ENCODE data around the gene BRIX1. TPM values are rescaled to one million over a fixed set of nuclear protein-coding genes. Genes with fewer than 3 reads are reported as not detected.

The BRIX1 gene
- polyA plus RNA-seq, 1 experiment: 49.2 TPM

DNA sequence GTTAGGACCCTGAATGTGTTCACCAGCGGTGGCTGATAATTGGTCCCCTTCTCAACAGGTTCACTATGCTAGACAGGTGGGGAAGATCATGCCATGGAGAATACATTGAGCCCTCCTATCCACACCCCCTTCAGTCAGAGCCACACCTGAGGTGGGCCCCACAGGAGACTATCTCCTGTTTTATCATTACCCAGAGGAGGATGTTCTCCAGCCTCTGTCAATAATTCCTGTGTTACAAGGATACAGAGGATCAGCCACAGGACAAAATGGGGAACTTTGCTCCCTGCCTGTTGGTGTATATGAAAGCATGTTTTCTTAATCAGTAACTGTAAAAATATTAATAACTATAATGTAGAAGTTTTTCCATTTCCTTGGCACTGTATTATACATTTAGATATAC, 26.1 kb upstream of the BRIX1 start:
- no peaks in the 10 kb centered on the region for H3K27me3 ChIP-seq (ENCODE audit: control insufficient read depth, insufficient read depth, low read length)
- no peak for DNase-seq (ENCODE audit: low read depth, low spot score)
- ChIA-PET CTCF (no interaction called here), POLR2A (no interaction called here)
- H3K27ac ChIP-seq (ENCODE audit: low read depth, low read length): no peak overlapping the region
- H3K4me3 ChIP-seq (ENCODE audit: low read depth, low read length): no peak overlapping the region
- H3K9me3 ChIP-seq (ENCODE audit: control insufficient read depth, insufficient read depth, low read length): no peaks in the 10 kb centered on the region
- TF ChIP-seq, protein P1, sequence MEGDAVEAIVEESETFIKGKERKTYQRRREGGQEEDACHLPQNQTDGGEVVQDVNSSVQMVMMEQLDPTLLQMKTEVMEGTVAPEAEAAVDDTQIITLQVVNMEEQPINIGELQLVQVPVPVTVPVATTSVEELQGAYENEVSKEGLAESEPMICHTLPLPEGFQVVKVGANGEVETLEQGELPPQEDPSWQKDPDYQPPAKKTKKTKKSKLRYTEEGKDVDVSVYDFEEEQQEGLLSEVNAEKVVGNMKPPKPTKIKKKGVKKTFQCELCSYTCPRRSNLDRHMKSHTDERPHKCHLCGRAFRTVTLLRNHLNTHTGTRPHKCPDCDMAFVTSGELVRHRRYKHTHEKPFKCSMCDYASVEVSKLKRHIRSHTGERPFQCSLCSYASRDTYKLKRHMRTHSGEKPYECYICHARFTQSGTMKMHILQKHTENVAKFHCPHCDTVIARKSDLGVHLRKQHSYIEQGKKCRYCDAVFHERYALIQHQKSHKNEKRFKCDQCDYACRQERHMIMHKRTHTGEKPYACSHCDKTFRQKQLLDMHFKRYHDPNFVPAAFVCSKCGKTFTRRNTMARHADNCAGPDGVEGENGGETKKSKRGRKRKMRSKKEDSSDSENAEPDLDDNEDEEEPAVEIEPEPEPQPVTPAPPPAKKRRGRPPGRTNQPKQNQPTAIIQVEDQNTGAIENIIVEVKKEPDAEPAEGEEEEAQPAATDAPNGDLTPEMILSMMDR (IDR thresholded peaks at IDR 0.05; ENCODE audit: low read depth, low read length): no peak

DNA sequence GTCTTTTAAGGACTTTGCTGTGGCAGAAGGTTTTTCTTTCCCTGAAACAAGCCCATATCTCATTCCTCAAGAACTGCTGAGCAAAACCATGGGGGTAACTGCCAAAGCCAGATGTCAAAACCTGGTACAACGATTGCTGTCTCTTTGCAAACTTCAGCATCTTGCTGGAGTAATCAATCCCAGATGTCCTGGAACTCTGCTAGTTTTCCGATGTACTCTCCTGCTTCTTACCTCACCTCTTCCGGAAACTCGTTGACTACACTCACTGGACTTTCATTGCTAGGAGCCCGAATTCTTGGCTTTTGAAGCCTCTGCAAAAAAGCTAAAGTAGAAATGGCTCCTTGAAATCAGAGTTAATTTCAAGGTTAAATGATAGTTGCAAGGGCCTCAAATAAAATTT, 23.5 kb upstream of the BRIX1 start:
- TF ChIP-seq, protein P1 (IDR thresholded peaks at IDR 0.05; ENCODE audit: low read depth, low read length): no peak
- Histone ChIP-seq H3K9me3 (ENCODE audit: control insufficient read depth, insufficient read depth, low read length) (no peaks in the 10 kb centered on the region), H3K27me3 (ENCODE audit: control insufficient read depth, insufficient read depth, low read length) (no peaks in the 10 kb centered on the region), H3K27ac (ENCODE audit: low read depth, low read length) (no peak overlapping the region), H3K4me3 (ENCODE audit: low read depth, low read length) (no peak overlapping the region)
- ChIA-PET CTCF (no interaction called here), POLR2A (no interaction called here)
- no peak for DNase-seq (ENCODE audit: low read depth, low spot score)

DNA sequence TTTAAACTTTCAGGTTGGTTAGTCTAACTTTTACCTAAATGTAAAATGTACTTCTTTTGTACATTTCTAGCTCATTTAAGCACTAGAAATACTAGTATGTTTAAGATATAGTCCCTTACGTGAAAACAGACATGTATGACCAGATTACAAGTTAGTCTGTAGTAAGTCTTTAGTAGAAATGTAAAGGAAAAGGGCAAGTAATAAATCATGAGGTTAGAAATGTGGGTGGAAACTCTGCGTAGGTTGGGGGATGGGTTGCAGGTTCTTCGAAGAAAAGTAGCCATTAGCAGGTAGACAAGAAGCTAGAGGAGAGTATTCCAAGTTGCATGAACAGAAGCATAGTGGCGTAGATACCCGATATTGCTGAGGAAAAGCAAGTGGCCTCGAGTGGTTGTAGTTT, 23.1 kb upstream of the BRIX1 start:
- Histone ChIP-seq H3K4me3 (ENCODE audit: low read depth, low read length) (no peak overlapping the region), H3K27me3 (ENCODE audit: control insufficient read depth, insufficient read depth, low read length) (no peaks in the 10 kb centered on the region), H3K9me3 (ENCODE audit: control insufficient read depth, insufficient read depth, low read length) (no peaks in the 10 kb centered on the region), H3K27ac (ENCODE audit: low read depth, low read length) (no peak overlapping the region)
- POLR2A ChIA-PET: no interaction called here
- DNase-seq (ENCODE audit: low read depth, low spot score): no peak
- CTCF ChIA-PET: interaction anchor here (1.0 to 1.4 kb wide), 2 partner anchors 14 to 406 kb away, joined by 4 read pairs; no protein-coding TSS in a partner anchor
- TF ChIP-seq, protein P1 (IDR thresholded peaks at IDR 0.05; ENCODE audit: low read depth, low read length): no peak

DNA sequence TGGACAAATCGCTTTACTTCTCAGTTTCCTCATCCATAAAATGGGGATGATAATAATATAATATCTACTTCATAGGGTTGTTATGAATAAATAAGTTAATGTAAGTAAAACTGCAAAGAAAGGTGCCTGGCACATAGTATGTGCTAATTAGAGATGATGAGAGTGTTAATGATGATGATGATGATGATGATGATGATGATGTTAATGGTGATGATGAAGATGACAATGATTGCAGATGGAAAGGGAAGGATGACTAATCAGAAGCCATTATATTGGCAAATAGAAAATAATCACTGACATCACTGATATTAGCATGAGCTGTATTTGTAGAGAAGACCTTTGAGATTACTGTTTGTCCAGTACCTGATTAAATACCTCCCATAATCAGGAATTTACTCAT, 20.8 kb upstream of the BRIX1 start:
- CTCF ChIA-PET: interaction anchor here (1.0 to 1.6 kb wide), 3 partner anchors 372 to 419 kb away, joined by 3 to 5 read pairs (median 5); no protein-coding TSS in a partner anchor
- no peaks in the 10 kb centered on the region for H3K27me3 ChIP-seq (ENCODE audit: control insufficient read depth, insufficient read depth, low read length)
- no peak for DNase-seq (ENCODE audit: low read depth, low spot score)
- H3K9me3 ChIP-seq (ENCODE audit: control insufficient read depth, insufficient read depth, low read length): no peaks in the 10 kb centered on the region
- TF ChIP-seq, protein P1 (IDR thresholded peaks at IDR 0.05; ENCODE audit: low read depth, low read length): no peak
- no peak overlapping the region for H3K27ac ChIP-seq (ENCODE audit: low read depth, low read length)
- no peak overlapping the region for H3K4me3 ChIP-seq (ENCODE audit: low read depth, low read length)
- POLR2A ChIA-PET: no interaction called here

DNA sequence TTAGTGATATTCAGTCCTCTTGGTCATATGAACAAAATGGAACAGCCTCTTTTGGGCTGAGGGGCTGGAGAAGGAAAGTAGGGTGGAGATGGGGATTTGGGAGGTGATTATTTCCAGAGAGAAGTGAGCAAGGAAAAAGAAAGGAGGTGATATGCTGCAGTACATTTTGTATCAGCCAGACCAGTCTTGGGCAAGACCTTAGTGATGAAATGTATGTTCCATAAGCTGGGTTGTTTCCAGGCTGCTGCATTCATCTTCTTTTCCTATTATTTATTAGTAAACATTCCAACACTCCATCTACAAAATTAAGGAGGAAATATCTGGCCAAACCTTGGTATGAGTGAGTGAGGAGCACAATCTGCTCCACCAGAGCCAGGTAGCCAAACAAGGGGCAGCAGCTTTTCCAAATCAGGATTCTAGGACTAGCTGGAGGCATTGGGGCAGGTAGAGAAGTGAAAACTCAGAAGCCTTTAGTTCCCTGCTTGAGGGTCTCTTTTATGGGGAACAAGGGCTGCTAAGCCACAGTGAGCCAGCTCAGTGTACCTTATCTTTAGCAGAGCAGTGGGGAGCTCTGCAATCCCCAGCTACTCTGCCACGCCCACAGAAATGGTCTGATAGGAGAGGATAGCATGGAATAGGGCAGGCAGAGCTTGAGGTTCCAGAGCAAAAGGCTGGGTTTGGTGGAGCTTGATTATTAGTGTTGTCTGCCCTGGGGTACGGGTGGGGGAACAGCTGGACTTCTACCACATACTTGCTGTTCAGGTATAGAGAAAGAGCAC, 19.7 kb upstream of the BRIX1 start:
- no peak overlapping the region for H3K4me3 ChIP-seq (ENCODE audit: low read depth, low read length)
- ChIA-PET CTCF (interaction anchor here (0.6 to 5.8 kb wide), 6 partner anchors 15 to 420 kb away, joined by 3 to 152 read pairs (median 3); no protein-coding TSS in a partner anchor), POLR2A (no interaction called here)
- TF ChIP-seq, protein P1 (IDR thresholded peaks at IDR 0.05; ENCODE audit: low read depth, low read length): no peak
- no peaks in the 10 kb centered on the region for H3K27me3 ChIP-seq (ENCODE audit: control insufficient read depth, insufficient read depth, low read length)
- no peak overlapping the region for H3K27ac ChIP-seq (ENCODE audit: low read depth, low read length)
- no peak for DNase-seq (ENCODE audit: low read depth, low spot score)
- H3K9me3 ChIP-seq (ENCODE audit: control insufficient read depth, insufficient read depth, low read length): no peaks in the 10 kb centered on the region
